GM20431 (cell line): ENCODE data around the gene RAN.
"Not testable (repeated sequence)": the region's sequence is repeated elsewhere in the genome, so short reads cannot be mapped to it uniquely, and the experiment has no call there.

Experiments used
- in situ Hi-C: fragments of 300-500 bp; cut with MseI, MboI; formaldehyde crosslinking; loops from one replicate; pipeline ENCODE4 v1.15.0; 2020; ENCODE audit warnings: low sequenced_read_pairs; ENCODE audit not compliant: unreplicated experiment

The RAN gene

DNA sequence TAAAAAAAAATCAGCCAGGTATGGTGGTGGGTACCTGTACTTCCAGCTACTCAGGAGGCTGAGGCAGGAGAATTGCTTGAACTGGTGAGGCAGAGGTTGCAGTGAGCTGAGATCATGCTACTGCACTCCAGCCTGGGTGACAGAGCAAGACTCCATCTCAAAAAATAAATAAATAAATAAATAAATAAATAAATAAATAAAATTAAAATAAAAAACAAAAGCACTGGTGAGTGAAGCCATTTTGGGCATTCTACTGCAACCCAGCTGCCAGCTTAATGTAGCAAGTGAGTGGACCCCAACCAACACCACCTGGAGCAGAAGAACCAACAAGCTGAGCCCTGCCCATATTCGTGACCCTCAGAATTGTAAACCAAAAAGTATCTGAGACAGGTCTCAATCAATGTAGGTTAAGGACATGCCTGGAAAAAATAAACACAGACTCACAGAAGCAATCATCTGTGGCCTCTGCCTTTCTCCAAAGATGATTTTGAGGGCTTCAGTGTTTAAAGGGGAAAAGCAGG lies 23.0 kb upstream of the RAN start:
- in situ Hi-C loops, result not testable (repeated sequence)

DNA sequence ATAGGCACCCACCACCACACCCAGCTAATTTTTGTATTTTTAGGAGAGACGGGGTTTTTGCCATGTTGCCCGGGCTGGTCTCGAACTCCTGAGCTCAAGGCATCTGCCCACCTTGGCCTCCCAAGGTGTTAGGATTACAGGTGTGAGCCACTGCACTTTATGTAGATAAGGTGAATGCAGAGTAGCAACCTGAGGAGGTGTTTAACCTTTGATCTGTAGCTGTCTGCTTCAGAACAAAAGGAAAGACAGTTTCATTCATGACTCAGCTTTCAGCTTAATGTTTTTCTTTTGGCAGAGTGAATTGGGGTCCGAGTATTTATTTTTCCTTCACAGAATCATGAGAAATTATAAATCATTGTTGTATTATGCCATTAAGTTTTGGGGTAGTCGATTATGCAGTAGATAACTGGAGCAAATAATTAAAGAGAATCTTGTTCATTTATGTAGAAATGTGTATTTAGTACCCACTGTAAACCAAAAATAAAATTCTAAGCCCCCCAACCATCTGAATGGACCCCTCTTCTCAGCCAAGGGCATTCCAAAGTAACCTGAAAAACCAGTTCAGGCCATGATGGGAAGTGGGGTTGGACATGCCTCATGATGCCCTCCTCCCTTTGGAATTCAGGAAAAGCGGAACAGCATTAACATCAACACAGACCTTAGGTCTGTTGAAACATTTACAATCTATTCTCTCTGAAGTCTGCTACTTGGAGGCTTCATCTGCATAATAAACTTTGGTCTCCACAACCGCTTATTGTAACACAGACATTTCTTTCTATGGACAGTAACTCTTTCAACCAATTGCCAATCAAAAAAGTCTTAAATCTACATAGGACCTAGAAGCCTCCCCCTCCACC lies 22.1 kb upstream of the RAN start:
- in situ Hi-C loops, result no loop called here

DNA sequence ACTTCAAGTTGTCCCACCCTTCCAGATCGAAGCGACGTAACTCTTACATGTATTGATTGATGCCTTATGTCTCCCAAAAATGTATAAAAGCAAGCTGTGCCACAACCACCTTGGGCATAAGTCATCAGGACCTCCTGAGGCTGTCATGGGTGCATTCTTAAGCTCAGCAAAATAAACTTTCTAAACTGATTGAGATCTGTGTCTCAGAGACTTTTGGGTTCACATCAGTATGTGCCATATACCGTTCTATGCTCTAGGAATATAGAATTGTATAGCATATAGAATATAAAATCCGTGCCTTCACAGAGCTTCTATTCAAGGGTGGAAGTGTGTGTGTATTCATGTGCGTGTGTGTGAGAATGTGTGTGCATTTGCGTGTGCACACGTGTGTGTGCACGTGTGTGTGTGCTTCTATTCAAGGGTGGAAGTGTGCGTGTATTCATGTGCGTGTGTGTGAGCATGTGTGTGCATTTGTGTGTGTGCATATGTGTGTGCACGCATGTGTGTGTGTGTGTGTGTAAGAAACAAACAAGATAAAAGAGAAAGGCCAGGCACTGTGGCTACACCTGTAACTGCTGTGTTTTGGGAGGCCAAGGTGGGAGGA lies 21.3 kb upstream of the RAN start:
- in situ Hi-C loops, result no loop called here

DNA sequence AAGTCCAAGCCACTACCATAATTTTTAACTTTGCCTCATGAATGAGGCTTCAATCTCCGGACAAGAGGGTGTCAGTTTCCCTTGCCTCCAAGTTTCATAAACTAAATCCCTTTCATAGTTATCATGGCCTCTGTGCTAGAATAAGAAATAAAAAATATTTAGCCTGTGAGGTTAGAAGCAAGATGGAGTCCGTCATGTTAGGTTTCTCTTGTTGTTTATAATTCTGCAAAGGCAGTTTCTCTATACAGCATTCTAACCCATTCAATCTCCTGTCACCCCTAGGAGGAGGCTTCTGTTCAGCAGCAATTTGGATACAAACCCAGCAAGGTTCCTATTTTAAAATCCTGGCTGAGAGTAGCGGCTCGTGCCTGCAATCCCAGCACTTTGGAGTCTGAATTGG lies 15.8 kb upstream of the RAN start:
- in situ Hi-C loops, result no loop called here

DNA sequence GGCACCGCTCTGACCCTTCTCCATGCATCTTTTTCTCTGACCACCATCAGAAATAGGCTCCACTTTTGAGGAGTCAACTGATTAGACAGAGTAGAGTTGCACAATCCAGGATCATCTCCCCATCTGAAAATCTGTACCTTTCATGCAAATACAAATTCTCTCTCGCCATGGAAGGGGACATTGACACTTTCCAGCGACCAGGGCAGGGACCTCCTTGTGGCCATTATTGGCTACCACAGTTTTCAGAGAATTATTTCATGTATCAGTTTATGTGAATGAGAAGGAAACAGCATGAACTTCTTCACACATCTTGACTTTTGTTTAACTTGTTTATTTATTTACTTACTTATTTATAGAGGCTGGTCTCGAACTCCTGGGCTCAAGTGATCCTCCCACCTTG lies 13.8 kb upstream of the RAN start:
- in situ Hi-C loops, result no loop called here

DNA sequence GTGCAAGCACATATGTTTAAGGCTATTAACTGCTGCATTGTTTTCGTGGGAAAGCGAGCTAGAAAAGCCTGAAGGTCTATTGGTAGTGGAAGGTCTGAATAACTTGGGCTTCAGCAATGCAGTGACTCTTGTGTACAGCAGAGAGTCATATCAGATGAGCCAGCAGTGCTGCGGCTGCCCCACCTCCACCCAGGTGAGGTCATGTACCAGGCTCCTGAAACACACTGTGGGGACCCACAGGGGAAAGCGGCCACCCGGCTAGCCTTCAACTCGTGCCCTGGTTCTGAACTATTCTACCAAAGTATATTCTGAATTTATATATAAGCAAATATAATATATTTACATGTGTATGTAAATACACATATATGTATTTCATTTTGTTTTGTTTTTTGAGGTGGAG lies 12.7 kb upstream of the RAN start:
- in situ Hi-C loops, result no loop called here

DNA sequence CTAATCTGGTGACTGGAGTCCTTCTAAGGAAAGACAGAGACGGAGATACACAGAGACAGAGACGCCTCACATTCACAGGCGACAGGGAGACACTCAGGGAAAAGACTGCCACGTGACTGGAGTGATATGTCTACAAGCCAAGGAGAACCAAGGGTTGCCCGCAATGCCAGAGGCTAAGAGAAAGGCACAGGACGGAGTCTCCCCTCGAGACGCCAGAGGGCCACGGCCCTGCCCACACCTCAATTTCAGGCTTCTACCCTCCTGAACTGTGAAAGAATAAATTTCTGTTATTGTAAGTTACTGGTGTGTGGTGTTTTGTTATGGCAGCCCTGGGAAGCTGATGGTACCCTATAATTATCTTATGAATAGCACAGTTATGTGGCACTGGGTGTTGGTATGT lies 11.6 kb upstream of the RAN start:
- in situ Hi-C loops, result no loop called here

DNA sequence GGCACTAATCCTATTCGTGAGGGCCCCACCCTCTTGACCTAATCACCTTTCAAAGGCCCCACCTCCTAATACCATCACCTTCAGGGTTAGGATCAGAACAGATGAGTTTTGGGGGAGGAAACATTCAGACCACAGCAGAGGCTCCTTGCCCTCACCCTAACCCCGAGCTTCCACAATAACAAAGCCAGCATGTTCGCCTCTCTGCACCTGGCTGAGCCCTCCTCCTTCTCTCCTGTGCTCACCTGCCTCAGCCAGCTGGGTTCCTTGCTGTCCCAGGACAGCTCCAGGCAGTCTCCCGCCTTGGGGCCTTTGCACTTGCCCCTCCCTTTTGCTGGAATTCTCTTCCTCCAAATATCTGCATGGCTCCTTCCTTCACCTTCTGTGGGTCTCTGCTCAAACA lies 9.7 kb upstream of the RAN start:
- in situ Hi-C loops, result no loop called here

DNA sequence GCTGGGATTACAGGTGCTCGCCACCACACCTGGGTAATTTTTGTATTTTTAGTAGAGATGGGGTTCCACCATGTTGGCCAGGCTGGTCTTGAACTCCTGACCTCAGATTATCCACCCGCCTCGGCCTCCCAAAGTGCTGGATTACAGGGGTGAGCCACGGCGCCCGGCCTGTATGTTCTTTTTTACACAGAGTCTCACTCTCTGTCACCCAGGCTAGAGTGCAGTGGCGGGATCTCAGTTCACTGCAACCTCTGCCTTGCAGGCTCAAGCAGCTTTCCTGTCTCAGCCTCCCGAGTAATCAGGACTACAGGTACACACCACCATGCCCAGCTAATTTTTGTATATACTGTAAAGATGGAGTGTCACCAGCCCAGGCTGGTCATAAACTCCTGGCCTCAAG lies 9.1 kb upstream of the RAN start:
- in situ Hi-C loops, result not testable (repeated sequence)

DNA sequence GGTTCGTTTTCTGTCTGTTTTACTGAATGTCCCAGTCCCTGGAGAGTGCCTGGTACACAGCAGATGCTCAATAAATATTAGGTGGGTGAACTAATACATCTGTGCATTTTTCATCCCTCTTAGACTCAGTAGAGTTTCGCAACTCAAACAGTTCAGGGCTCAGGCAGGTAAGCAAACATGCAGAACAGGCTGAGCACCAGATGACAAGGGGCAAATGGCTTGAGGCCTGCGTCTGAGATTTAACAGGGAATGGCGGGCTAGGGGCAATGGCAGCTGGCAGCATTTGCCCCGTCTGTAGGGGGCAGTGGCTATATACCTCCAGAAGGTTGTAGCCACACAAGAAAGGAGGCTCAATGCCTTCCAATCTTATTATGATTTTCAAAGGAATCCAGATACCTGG lies 8.6 kb upstream of the RAN start:
- in situ Hi-C loops, result no loop called here

DNA sequence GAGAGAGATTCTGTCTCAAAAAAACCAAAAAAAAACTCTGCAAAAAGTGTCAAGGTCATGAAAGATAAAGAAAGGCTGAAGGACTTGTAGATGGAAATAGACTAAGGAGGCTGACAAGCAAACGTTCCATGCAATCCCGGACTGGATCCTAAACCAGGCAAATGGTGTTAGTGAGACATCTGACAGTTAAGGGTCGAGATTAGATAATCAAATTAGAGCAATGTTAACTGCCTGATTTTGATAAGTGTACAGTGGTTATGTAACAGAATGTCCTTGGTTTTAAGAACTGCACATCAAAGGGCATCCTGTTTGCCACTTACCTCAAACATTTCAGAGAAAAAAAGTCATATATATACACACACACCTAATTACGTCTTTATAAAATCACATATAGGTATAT lies 3.5 kb upstream of the RAN start:
- in situ Hi-C loops, result no loop called here

DNA sequence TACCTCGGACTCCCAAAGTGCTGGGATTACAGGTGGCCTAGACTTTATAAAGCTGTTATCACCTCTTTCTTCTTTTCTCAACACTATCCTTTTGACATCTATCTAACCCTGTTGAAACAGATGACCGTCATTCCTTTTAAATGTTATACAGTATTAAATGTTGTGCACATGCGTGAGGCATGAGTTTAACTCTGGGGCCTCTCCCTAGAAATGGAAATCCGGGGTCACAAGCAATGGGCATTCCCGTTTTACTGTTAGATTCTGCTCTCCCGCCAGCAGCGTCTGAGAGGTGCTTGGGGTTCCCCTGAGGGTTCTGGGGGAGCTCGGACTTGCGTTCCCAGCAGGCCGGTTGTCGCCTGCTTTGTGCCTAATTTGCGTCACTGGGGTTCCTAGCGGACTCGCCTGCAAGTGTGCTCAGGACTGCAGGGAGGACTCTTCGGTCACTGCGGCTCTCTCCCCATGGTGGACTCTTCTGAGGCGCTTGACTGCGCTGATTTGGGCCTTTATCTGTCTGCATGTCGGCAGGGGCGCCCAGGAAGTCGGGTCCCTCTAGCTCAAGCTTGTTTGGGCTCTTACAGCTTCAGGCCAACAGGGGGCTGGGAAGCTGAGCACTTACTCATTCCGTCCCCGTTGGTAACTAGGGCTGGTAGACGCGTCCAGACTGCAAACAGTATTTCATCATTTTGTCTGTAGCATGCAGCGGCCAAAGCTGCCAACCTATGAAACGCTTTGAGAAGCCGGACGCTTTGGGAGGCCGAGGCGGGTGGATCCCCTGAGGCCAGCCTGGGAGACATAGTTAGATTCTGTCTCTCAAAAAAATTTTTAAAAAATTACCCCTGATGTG lies 1.2 kb upstream of the RAN start:
- in situ Hi-C loops, result no loop called here

DNA sequence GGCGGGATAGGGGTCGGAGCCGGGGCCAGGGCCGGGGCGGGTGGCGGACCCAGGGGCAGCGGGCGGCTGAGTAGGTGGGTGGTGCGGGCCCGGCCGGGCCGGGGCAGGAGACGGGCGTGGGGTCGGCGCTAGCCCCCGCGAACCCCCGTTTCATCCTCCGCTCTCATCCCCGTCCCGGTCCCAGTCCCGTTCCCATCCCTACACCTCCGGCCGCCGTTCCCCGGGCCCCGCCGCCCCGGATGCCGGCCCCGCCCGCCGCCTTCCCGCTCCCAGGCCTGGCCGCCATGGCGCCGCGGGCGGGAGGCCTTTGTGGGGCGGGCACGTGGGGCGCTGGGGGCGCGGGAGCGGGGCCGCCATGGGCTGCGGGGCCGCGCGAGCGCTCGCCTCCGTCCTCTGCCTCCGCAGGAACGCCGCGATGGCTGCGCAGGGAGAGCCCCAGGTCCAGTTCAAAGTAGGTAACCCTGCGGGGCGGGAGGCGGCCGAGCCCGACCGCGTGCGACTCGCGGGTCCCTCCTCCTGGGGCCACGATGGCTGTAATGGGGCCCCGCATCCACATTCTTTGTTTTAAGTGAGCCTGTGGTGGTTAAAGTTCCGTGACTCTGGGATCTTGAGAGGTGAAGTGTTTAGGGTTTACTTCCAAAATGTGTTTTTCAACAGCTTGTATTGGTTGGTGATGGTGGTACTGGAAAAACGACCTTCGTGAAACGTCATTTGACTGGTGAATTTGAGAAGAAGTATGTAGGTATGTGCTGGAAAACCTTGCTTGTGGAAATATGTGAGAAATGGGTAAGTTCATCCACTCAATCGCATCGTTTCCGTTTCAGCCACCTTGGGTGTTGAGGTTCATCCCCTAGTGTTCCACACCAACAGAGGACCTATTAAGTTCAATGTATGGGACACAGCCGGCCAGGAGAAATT lies 572 bp downstream of the RAN start:
- in situ Hi-C loops, result no loop called here

DNA sequence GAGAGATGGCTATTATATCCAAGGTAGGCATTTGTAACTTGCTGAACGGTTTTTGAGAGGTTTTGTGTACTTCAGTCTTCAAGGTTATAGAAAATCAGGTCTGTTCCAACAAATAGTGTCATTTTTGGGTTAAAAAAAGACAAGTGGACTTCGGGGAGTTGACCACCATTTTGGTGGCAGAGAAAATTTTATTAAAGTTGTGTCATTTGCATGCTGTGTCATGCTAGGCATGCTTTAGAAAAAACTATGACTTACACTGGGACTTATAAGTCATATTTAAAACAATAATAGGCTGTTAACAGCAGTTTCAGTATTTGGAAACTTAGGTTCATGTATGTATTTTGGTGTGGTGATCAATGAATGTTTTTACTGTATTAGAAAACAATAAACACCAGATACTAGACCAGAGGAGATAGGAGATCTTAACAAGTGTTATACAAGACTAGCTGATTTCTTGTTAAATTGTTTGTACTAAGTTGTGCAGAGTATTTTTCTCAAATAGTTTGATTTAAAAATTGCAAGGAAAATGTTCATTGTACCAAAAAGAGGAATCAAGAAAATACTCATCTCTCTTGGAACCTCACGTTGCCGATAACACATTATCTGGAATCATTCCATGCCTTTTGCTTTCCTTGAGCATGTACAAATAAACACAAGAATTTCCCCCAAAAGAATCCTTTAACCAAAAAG lies 1.4 kb downstream of the RAN start:
- in situ Hi-C loops, result no loop called here

DNA sequence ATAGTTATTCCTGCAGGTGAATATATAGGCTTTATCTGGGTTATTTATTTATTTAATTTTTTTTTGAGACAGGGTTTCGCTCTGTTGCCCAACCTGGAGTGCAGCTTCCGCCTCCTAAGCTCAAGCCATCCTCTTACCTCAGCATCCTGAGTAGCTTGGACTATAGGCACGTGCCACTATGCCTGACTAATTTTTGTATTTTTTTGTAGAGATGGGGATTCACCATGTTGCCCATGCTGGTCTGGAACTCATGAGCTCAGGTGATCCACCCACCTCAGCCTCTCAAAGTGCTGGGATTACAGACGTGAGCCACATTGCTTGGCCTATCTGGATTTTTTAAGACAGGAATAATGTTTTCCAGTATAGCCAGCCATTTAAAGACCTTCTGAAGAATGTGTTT lies 2.0 kb downstream of the RAN start:
- in situ Hi-C loops, result no loop called here

DNA sequence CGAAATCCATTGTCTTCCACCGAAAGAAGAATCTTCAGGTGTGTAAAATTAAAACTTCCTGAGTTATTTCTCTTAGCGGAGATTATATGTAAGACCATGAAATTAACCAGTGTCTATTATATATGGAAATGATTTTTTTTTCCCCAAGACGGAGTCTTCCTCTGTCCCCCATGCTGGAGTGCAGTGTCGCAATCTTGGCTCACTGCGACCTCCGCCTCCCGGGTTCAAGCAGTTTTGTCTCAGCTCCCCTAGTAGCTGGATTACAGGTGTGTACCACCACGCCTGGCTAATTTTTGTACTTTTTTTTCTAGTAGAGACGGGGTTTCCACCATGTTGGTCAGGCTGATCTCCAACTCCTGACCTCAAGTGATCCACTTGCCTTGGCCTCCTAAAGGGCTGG lies 2.8 kb downstream of the RAN start:
- in situ Hi-C loops, result no loop called here

DNA sequence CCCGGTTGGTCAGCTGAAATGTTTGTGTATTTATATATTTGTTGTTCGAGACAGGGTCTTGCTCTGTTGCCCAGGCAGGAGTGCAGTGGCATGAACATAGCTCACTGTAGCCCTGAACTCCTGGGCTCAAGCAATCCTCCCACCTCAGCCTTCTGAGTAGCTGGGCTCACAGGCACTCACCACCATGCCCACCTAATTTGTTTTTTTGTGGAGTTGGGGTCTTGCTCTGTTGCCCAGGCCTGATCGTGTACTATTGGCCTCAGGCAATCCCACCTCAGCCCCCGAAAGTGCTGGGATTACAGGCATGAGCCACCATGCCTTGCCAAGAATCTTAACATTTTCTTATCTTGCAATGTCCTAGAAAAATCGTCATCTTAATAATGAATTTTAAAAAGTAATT lies 3.3 kb downstream of the RAN start:
- in situ Hi-C loops, result no loop called here

DNA sequence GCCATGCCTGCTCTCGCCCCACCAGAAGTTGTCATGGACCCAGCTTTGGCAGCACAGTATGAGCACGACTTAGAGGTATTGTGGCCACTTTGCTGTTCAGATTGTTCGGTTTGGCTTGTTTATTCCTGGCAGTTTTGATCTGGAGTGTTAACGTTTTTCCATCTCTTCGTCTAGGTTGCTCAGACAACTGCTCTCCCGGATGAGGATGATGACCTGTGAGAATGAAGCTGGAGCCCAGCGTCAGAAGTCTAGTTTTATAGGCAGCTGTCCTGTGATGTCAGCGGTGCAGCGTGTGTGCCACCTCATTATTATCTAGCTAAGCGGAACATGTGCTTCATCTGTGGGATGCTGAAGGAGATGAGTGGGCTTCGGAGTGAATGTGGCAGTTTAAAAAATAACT lies 3.8 kb downstream of the RAN start:
- in situ Hi-C loops, result not testable (repeated sequence)

DNA sequence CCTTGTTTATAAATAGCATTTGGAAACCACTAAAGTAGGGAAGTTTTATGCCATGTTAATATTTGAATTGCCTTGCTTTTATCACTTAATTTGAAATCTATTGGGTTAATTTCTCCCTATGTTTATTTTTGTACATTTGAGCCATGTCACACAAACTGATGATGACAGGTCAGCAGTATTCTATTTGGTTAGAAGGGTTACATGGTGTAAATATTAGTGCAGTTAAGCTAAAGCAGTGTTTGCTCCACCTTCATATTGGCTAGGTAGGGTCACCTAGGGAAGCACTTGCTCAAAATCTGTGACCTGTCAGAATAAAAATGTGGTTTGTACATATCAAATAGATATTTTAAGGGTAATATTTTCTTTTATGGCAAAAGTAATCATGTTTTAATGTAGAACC lies 4.4 kb downstream of the RAN start:
- in situ Hi-C loops, result no loop called here
